ENCODE results near the gene KLHL11. TPM values are rescaled to one million over a fixed set of nuclear protein-coding genes. Genes with fewer than 3 reads are reported as not detected.
A peak's percentile ranks its signal among the peaks of the same experiment; 100 is the strongest.

Gene KLHL11
- total and polyA plus RNA-seq, 10 of the 15 experiments (the other 5 are each of a cell fraction or from before 2014, with no cell fraction given) = 0.07 to 17.2 (median 10.1) TPM

DNA sequence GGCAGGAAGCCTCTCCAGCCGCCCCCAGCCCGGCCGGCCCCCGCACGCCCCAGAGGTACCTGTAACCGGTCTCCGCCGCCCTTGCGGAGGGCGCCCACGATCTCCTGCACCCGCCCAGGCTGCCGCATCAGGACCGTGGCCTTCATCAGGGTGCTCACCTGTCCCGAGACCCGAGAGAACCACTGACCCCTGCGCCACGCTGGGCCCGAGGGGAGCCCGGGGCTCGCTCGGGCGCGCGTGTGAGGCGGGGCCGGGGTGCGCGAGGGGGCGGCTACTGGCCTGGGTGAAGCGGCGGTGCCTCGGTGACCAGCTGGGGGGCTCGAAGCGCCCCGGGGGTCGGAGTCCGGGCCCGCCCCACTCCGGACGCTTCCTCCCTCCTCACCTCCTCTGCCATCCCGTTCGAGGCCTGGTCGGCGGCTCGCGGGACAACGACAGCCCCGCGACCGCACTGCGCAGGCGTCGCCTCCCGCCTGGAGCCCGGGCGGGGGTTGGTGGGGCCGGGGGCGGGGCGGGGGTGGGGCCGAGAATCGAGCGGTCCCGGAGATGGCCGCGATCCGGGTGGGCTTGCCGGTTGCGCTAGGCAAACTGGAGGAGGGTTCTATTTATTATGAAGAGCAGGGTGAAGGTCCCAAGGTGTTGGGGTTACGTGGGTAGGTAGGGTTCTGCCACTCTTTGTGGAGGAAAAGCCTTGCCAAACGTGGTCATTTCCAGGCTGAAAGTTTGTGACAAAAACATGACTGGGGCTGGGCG, 29.2 kb downstream of the KLHL11 start, which contains the start of gene NT5C3B (continued):
- TF ChIP-seq, protein P1, sequence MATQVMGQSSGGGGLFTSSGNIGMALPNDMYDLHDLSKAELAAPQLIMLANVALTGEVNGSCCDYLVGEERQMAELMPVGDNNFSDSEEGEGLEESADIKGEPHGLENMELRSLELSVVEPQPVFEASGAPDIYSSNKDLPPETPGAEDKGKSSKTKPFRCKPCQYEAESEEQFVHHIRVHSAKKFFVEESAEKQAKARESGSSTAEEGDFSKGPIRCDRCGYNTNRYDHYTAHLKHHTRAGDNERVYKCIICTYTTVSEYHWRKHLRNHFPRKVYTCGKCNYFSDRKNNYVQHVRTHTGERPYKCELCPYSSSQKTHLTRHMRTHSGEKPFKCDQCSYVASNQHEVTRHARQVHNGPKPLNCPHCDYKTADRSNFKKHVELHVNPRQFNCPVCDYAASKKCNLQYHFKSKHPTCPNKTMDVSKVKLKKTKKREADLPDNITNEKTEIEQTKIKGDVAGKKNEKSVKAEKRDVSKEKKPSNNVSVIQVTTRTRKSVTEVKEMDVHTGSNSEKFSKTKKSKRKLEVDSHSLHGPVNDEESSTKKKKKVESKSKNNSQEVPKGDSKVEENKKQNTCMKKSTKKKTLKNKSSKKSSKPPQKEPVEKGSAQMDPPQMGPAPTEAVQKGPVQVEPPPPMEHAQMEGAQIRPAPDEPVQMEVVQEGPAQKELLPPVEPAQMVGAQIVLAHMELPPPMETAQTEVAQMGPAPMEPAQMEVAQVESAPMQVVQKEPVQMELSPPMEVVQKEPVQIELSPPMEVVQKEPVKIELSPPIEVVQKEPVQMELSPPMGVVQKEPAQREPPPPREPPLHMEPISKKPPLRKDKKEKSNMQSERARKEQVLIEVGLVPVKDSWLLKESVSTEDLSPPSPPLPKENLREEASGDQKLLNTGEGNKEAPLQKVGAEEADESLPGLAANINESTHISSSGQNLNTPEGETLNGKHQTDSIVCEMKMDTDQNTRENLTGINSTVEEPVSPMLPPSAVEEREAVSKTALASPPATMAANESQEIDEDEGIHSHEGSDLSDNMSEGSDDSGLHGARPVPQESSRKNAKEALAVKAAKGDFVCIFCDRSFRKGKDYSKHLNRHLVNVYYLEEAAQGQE (IDR thresholded peaks at IDR 0.05; ENCODE audit: low read depth, low read length) = no peak
- TF ChIP-seq, protein P2, sequence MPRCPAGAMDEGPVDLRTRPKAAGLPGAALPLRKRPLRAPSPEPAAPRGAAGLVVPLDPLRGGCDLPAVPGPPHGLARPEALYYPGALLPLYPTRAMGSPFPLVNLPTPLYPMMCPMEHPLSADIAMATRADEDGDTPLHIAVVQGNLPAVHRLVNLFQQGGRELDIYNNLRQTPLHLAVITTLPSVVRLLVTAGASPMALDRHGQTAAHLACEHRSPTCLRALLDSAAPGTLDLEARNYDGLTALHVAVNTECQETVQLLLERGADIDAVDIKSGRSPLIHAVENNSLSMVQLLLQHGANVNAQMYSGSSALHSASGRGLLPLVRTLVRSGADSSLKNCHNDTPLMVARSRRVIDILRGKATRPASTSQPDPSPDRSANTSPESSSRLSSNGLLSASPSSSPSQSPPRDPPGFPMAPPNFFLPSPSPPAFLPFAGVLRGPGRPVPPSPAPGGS (IDR thresholded peaks at IDR 0.05; ENCODE audit: borderline replicate concordance, insufficient read depth, low read depth, low read length, poor library complexity, severe bottlenecking) = no peak
- TF ChIP-seq ZNF622 (IDR thresholded peaks at IDR 0.05) (no peak), CEBPB (IDR thresholded peaks at IDR 0.05; ENCODE audit: borderline replicate concordance in 1 of 2, low read depth in 2 of 2, low read length in 2 of 2) (no peak), HDAC2 (IDR thresholded peaks at IDR 0.05) (no peak), PAX8 (IDR thresholded peaks at IDR 0.05) (no peak), TBL1XR1 (IDR thresholded peaks at IDR 0.05; ENCODE audit: low read depth, low read length) (no peak), ZNF384 (IDR thresholded peaks at IDR 0.05; ENCODE audit: borderline replicate concordance, low read depth, low read length) (no peak), BCL11A (IDR thresholded peaks at IDR 0.05; ENCODE audit: low read depth, low read length) (no peak), MYC (IDR thresholded peaks at IDR 0.05; ENCODE audit: insufficient read depth, insufficient read length, insufficient replicate concordance, low read length, severe bottlenecking) (no peak), TCF3 (IDR thresholded peaks at IDR 0.05; ENCODE audit: borderline replicate concordance, insufficient read depth, low read depth, low read length) (no peak), CREM (IDR thresholded peaks at IDR 0.05; ENCODE audit: low read depth) (no peak), STAT1 (conservative IDR thresholded peaks at IDR 0.05) (no peak), BACH1 (IDR thresholded peaks at IDR 0.05; ENCODE audit: borderline replicate concordance) (peak; percentile 36; the same call in 1 of the 2 replicates), EP300 (IDR thresholded peaks at IDR 0.05; ENCODE audit: borderline replicate concordance in 1 of 2, control insufficient read depth in 1 of 2, low read depth in 2 of 2, low read length in 2 of 2) (no peak), JUNB (IDR thresholded peaks at IDR 0.05) (no peak)
- TF ChIP-seq, protein P3, sequence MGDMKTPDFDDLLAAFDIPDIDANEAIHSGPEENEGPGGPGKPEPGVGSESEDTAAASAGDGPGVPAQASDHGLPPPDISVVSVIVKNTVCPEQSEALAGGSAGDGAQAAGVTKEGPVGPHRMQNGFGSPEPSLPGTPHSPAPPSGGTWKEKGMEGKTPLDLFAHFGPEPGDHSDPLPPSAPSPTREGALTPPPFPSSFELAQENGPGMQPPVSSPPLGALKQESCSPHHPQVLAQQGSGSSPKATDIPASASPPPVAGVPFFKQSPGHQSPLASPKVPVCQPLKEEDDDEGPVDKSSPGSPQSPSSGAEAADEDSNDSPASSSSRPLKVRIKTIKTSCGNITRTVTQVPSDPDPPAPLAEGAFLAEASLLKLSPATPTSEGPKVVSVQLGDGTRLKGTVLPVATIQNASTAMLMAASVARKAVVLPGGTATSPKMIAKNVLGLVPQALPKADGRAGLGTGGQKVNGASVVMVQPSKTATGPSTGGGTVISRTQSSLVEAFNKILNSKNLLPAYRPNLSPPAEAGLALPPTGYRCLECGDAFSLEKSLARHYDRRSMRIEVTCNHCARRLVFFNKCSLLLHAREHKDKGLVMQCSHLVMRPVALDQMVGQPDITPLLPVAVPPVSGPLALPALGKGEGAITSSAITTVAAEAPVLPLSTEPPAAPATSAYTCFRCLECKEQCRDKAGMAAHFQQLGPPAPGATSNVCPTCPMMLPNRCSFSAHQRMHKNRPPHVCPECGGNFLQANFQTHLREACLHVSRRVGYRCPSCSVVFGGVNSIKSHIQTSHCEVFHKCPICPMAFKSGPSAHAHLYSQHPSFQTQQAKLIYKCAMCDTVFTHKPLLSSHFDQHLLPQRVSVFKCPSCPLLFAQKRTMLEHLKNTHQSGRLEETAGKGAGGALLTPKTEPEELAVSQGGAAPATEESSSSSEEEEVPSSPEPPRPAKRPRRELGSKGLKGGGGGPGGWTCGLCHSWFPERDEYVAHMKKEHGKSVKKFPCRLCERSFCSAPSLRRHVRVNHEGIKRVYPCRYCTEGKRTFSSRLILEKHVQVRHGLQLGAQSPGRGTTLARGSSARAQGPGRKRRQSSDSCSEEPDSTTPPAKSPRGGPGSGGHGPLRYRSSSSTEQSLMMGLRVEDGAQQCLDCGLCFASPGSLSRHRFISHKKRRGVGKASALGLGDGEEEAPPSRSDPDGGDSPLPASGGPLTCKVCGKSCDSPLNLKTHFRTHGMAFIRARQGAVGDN (IDR thresholded peaks at IDR 0.05) = peak; percentile 47
